Measurements from ENCODE around the gene MTMR11.

Gene MTMR11

GRCh38 chr1:149885339-149886120, 51.1 kb downstream of the MTMR11 start:
- peak; percentile 89 for DNase-seq
- Histone ChIP-seq H3K27me3 (replicated peaks) (no peaks in the 10 kb centered on the region), H3K4me3 (ENCODE audit: low read depth, low read length) (peak overlapping the region; percentile 68), H3K36me3 (replicated peaks) (no peaks in the 10 kb centered on the region), H3K27ac (peak overlapping the region; percentile 96)
- TF ChIP-seq, protein P1, sequence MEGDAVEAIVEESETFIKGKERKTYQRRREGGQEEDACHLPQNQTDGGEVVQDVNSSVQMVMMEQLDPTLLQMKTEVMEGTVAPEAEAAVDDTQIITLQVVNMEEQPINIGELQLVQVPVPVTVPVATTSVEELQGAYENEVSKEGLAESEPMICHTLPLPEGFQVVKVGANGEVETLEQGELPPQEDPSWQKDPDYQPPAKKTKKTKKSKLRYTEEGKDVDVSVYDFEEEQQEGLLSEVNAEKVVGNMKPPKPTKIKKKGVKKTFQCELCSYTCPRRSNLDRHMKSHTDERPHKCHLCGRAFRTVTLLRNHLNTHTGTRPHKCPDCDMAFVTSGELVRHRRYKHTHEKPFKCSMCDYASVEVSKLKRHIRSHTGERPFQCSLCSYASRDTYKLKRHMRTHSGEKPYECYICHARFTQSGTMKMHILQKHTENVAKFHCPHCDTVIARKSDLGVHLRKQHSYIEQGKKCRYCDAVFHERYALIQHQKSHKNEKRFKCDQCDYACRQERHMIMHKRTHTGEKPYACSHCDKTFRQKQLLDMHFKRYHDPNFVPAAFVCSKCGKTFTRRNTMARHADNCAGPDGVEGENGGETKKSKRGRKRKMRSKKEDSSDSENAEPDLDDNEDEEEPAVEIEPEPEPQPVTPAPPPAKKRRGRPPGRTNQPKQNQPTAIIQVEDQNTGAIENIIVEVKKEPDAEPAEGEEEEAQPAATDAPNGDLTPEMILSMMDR (IDR thresholded peaks at IDR 0.05; ENCODE audit: low read depth, low read length, missing control alignments) = peak; percentile 14
- in situ Hi-C loops (cut with HindIII; ENCODE audit: low pct_ligation_motif_present, low sequenced_read_pairs) = no loop called here

DNA sequence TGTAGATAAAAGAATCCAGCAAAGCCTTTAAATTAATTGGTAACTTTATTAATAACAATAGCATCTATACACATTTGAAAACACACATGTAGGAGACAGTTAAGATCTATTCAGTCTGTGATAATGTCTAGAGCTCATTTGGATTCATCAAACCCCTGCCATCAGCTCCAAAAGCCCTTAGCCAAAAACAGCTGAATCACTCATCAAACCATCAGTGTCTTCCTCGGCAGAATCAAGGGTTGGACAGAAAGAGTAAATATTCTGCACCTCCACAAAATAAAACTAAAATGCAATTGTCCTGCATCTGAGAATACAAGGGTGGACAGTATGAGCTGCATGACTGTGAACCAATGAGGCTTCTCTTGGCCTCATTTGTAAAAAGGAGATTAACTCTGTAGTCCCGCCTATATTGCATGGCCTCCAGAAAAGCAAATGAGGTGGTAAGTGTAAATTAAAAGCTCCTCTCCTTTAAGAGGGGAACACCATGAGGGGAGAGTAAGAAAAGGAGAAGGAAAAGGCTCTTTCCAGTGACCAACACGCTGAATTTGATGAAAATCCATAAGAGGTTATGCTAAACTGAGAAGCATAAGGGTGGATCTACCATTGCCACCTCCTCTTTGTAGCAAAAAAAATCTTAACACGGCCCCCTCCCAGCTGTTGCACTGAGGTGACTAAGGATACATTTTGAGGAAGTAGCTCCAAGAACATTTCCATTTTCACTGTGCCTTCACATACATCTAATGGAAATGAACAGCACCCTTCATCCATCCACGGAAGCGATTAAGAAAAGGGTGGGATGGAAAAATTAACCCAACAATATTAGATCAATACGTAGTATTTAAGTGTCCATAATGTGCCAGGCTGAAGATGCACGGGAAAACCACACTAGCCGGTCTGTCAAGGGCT, 52.0 kb downstream of the MTMR11 start:
- peak overlapping the region; percentile 68 for H3K4me3 ChIP-seq (ENCODE audit: low read depth, low read length)
- TF ChIP-seq, protein P1 (IDR thresholded peaks at IDR 0.05; ENCODE audit: low read depth, low read length, missing control alignments) = no peak
- no peaks in the 10 kb centered on the region for H3K36me3 ChIP-seq (replicated peaks)
- H3K27ac ChIP-seq = peak overlapping the region; percentile 96
- no peaks in the 10 kb centered on the region for H3K27me3 ChIP-seq (replicated peaks)
- DNase-seq = peak; percentile 7
- in situ Hi-C loops (cut with HindIII; ENCODE audit: low pct_ligation_motif_present, low sequenced_read_pairs) = no loop called here

DNA sequence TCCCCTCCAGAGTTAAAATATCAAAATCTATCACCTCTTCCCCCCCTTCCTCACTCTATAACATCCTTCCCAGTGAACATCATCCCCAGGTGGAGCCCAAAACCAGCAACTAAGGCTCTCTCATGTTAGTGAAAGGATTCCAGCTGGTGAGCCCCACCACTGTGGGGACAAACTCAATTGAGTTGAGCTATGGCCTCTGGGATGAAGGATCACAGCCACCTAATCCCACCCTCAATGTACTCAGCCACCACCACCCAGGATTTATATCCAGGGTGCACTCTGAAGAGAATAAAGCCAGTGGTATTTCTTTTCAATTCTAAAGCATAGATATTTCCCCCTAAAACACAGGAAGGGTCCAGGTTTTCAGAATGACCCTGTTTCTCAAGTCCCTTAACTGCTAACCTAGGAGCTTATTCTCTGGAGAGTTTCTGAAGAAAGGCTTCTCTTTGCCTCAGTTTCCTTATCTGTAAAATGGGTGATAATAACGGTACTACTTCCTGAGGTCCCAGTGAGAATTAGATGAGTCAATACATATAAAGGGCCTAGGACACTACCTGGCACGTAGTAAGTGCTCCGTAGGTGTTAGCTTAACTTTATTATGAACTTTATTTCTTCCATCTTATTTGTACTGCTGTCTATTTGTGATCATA, 53.0 kb downstream of the MTMR11 start:
- H3K27ac ChIP-seq = no peak overlapping the region
- H3K27me3 ChIP-seq (replicated peaks) = no peaks in the 10 kb centered on the region
- no peak overlapping the region for H3K4me3 ChIP-seq (ENCODE audit: low read depth, low read length)
- TF ChIP-seq, protein P1 (IDR thresholded peaks at IDR 0.05; ENCODE audit: low read depth, low read length, missing control alignments) = no peak
- no peak for DNase-seq
- in situ Hi-C loops (cut with HindIII; ENCODE audit: low pct_ligation_motif_present, low sequenced_read_pairs) = no loop called here
- no peaks in the 10 kb centered on the region for H3K36me3 ChIP-seq (replicated peaks)

GRCh38 chr1:149881876-149882275, 54.8 kb downstream of the MTMR11 start:
- H3K27me3 ChIP-seq (replicated peaks) = no peaks in the 10 kb centered on the region
- TF ChIP-seq, protein P1 (IDR thresholded peaks at IDR 0.05; ENCODE audit: low read depth, low read length, missing control alignments) = no peak
- in situ Hi-C loops (cut with HindIII; ENCODE audit: low pct_ligation_motif_present, low sequenced_read_pairs) = no loop called here
- no peak for DNase-seq
- H3K27ac ChIP-seq = no peak overlapping the region
- H3K36me3 ChIP-seq (replicated peaks) = no peaks in the 10 kb centered on the region
- H3K4me3 ChIP-seq (ENCODE audit: low read depth, low read length) = no peak overlapping the region

GRCh38 chr1:149879556-149879955, 57.1 kb downstream of the MTMR11 start:
- TF ChIP-seq, protein P1 (IDR thresholded peaks at IDR 0.05; ENCODE audit: low read depth, low read length, missing control alignments) = no peak
- H3K27ac ChIP-seq = no peak overlapping the region
- no peak for DNase-seq
- H3K4me3 ChIP-seq (ENCODE audit: low read depth, low read length) = no peak overlapping the region
- no peaks in the 10 kb centered on the region for H3K36me3 ChIP-seq (replicated peaks)
- no peaks in the 10 kb centered on the region for H3K27me3 ChIP-seq (replicated peaks)
- in situ Hi-C loops (cut with HindIII; ENCODE audit: low pct_ligation_motif_present, low sequenced_read_pairs) = no loop called here
